ENCODE results near the gene CHD9.
"Not testable (repeated sequence)": the region's sequence is repeated elsewhere in the genome, so short reads cannot be mapped to it uniquely, and the experiment has no call there.

Gene CHD9

GRCh38 chr16:53075461-53075860 lies 20.7 kb downstream of the CHD9 start:
- DNase-seq (ENCODE audit: low read depth): not testable (repeated sequence)

GRCh38 chr16:53078247-53078646 lies 23.5 kb downstream of the CHD9 start:
- no peak for DNase-seq (ENCODE audit: low read depth)

DNA sequence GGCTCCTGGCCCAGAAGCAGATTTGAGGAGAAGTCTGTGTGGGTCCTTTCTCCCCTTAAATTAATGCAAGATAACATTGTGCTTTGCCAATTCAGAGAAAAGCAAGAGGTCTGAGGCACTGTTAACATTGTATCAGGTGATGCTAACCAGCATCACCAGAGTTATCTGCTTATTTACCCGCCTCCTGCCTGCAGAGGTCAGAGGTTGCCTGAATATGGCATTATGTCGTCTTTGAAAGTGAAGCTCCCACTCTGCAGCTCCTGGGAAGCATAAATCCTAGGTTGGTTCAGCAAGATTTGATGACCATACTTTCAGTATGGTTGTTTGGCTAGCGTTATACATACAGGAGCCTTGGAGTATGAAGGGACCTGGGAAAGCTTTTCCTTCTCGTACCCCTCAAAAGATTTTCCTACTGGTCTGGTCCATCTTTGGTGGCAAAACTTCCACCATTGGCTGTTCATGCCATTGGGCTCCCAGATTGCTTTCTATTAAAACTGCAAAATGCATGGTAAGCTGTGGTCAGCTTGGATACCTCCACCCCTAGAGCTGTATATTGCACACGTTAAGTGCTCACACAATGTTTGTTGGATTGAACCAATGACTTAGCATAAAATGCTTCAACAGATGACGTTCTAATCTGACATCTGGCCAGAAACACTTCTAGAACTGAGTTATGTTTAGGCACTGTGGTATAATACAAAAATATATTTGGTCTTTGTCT lies 24.1 kb downstream of the CHD9 start:
- DNase-seq (ENCODE audit: low read depth): no peak

DNA sequence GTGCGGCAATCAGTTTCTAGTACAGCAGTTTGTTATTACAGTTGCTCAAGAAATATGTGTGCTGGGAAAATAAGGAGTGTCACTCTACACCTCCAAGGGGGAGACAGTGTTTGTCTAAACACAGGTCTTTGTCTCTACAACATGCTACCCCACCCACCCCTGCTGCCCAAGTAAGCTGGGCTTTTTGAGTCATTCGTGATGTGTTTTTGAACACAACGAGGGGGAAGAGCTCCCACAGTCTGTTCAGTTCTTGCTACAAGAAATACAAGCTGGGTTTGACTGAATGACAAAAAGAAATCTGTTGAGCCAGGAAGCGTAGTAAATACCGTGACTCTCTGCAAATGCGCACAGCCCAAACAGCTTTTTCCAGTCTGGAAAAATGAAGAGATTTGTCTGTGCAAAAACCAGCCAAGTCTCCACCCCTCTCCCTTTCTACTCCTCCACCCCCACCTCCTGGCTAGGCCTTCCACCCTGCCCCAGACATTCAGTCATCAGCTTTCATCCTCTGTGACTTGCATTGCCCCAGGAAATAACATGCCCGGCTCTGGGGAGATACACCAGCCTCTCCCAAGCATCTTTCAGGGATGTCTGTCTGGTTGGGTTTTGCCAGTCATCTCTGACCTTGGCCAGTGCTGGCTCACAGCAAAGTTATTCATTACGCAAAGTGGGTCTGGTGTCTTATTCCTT lies 25.7 kb downstream of the CHD9 start:
- peak; percentile 73 for DNase-seq (ENCODE audit: low read depth)

DNA sequence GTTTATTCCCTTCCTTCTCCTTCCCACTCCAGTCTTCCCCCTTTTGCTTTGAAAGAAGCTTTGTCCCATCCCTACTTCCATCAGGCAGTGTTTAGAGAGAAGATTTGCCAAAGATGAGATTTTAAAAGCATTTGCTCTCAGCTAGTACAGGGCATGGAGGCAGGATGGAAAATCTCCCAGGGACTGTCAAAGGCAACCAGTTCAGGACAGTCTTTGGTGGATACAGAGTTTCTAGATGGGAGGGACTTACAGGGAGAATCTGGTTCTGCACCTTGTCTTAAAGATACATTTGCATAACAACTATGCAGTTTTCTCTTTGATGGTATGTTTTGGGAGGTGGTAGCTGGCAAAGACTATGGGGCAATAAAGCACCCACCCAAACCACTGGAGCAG lies 26.2 kb downstream of the CHD9 start:
- no peak for DNase-seq (ENCODE audit: low read depth)

GRCh38 chr16:53081686-53082407 lies 27.1 kb downstream of the CHD9 start:
- no peak for DNase-seq (ENCODE audit: low read depth)

- no peak for DNase-seq (ENCODE audit: low read depth)
Measured at GRCh38 chr16:53082509-53082908, 27.7 kb downstream of the CHD9 start.

DNA sequence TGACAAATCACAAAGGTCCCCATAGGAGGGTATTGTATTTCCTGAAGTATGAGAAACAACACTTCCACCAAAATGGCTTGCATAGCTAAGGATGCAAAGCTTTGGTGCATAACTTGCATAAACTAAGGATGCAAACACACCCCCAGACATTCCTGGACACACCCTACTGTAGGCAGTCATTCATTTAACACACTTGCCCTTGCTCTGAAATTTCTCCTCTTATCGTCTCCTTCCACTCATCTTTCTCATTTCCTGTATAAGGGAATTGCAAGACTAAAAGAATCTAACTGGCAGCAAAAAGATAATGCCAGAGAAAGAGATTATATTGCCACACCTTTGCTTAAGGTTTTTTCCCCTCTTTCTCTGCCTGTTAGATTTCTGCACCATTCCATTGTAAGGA lies 28.3 kb downstream of the CHD9 start:
- DNase-seq (ENCODE audit: low read depth): no peak

DNA sequence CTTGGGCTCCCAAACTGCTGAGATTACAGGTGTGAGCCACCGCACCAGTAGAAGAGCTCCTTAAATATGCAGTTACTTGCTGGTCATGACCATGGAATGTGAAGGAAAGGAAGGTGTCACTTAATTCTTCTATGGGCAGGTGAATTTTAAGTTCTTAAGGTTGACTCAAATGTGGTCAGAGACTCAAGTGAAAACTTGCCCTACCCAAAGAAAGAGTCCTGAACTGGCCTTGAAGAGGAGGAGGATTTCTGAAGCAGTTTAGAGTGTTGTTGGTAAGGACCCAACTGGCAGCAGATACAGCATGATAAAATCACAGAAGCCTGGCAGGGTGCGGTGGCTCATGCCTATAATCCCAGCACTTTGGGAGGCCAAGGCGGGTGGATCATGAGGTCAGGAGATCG lies 29.4 kb downstream of the CHD9 start:
- no peak for DNase-seq (ENCODE audit: low read depth)

DNA sequence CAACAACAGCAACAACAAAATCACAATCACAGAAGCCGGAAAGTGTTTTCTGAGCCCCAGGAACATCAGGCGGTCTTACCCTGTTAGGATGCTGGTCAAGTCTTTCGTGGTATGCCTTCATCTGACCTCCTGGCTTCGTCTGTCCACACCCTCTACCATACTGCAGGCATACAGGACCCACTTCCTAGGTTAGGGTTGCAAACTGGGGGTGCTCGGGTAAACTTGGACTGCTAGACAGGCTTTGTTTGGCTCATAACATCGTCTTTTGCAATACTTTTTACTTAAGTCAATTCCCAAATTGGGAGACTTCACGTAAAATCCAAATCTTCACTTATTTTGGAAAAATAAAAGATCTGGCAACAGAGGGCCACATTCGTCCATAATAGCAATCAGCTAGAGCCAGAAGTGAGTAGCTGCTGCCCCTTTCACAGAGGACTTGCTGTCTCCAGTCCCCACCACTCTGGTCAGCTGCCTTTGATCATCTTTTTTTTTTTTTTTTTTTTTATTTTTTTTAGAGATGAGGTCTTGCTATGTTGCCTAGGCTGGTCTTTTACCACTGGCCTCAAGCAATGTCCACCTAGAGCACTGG lies 30.0 kb downstream of the CHD9 start:
- DNase-seq (ENCODE audit: low read depth): no peak

- DNase-seq (ENCODE audit: low read depth): no peak
Measured at GRCh38 chr16:53085369-53085843, 30.6 kb downstream of the CHD9 start.

DNA sequence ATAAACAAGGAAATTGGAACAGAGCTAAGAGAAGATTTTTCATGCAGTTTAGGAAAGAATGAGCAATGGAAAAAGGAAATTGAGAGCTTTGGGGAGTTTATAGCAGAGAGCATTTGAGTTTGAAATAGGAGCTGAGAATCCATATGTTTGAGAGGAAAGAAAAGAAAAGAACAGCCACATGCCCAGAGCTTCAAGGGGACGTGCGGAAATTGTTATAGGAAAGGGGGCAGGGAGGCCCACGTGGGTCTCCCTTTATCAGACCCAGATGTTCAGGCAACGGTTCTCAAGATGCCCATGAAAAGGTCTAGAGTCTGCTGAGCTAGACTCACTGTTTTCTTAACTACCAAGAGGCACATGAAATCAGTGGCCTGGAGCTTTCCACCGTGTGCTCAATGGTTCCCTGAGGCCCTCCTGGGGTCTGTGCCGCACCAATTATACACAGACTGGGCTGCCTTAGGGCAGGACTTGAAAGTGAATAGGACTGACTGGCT lies 31.2 kb downstream of the CHD9 start:
- DNase-seq (ENCODE audit: low read depth): no peak

GRCh38 chr16:53087101-53087500 lies 32.3 kb downstream of the CHD9 start:
- no peak for DNase-seq (ENCODE audit: low read depth)

DNA sequence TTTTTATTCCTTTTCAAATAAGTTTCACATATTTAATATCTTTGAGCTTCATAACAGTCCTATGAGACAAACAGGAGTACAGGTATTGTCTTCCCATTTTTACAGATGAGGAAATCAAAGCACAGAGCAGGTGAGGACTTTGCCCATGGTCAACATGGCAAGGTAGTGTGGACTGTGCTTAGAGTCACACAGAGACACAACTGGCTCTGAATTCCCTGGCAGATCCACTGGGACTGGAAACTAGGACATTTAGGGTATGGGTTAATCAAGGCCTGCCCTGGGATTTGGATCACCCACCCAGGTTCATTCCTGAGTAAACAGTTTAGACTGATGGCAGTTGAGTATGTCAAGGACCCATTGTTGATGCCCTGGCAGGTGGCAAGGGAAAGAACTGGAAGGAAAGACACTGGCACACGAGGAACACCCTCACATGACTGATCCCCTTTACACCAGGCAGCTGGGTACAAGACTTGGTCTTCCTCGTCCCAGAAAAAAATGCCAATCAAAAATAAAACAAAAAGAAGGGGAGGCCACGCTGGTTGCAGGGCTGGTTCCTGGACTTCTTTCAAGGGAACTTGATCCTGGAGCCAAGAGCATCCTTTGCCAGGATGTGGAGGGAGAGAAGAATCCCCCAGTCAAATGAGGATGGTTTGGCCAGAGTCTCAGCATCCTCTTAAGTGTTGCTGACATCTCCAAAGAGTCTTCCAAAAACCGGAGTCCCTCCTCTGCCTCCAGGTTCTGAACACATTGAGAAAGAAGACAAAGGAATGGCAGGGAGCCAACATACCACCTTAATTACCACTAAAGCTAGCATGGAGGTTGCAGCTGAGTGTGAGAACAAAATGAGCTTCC lies 34.9 kb downstream of the CHD9 start:
- no peak for DNase-seq (ENCODE audit: low read depth)

GRCh38 chr16:53090286-53090590 lies 35.4 kb downstream of the CHD9 start:
- DNase-seq (ENCODE audit: low read depth): no peak

GRCh38 chr16:53090591-53091411 lies 36.0 kb downstream of the CHD9 start:
- DNase-seq (ENCODE audit: low read depth): peak; percentile 89

- DNase-seq (ENCODE audit: low read depth): no peak
Measured at GRCh38 chr16:53091466-53092211, 36.8 kb downstream of the CHD9 start.

DNA sequence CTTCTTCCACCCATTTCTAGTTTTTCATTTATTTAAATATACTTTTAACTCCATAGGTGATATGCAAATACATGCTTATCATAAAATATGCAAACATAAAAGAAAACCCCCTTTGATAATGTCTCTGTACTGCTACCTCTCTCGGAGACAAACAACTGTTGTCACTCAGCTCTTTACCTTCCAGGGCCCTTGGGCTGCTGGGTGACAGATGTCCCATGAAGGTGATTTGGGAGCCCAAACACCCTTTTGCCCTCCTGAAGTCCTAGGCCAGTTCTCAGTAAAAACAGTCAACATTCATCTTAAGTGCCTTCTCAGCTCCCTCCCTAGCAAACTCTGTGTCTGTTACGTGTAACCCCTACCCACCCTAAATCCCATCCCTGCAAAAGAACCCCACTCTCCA lies 37.5 kb downstream of the CHD9 start:
- no peak for DNase-seq (ENCODE audit: low read depth)

GRCh38 chr16:53093162-53093744 lies 38.5 kb downstream of the CHD9 start:
- DNase-seq (ENCODE audit: low read depth): no peak
